Measurements from ENCODE around the gene DSCAML1. TPM values are rescaled to one million over a fixed set of nuclear protein-coding genes. Genes with fewer than 3 reads are reported as not detected.

The DSCAML1 gene
- total RNA-seq, 1 experiment from 2014 or later, result not detected

- TF ChIP-seq YY1 (IDR thresholded peaks at IDR 0.05; ENCODE audit: extremely low read depth, insufficient replicate concordance, low read depth, low read length) (no peak), MAX (IDR thresholded peaks at IDR 0.05) (no peak)
Measured at GRCh38 chr11:117587416-117587815, 209.6 kb downstream of the DSCAML1 start (continued).

- no peaks in the 10 kb centered on the region for H3K36me3 ChIP-seq (ENCODE audit: control insufficient read depth in 1 of 2, insufficient read depth in 2 of 2, low read length in 2 of 2)
- H3K9ac ChIP-seq (ENCODE audit: low read length), result no peak overlapping the region
- no TSS peak for BruUV-seq (replicated peaks)
- peaks cover 65% of the 10 kb centered on the region for H3K27me3 ChIP-seq (ENCODE audit: insufficient read depth, low read length)
- DNase-seq (ENCODE audit: low read depth, low spot score) (no peak), ATAC-seq (no peak)
- H3K9me2 ChIP-seq (ENCODE audit: insufficient read depth), result no peaks in the 10 kb centered on the region
- no peak overlapping the region for H2AFZ ChIP-seq (ENCODE audit: low read depth, low read length, poor library complexity, severe bottlenecking)
- no peak overlapping the region for H3K4me2 ChIP-seq (ENCODE audit: low read length)
- H4K20me1 ChIP-seq (ENCODE audit: insufficient read depth), result no peaks in the 10 kb centered on the region
- H3K4me1 ChIP-seq (ENCODE audit: control insufficient read depth in 1 of 2, insufficient read depth in 2 of 2, low read length in 2 of 2), result no peaks in the 10 kb centered on the region
- H3K79me2 ChIP-seq (ENCODE audit: insufficient read depth, low read length), result no peaks in the 10 kb centered on the region
- ChIA-PET CTCF (no interaction called here), POLR2A (no interaction called here), RAD21 (ENCODE audit: low non-redundant PET in 1 of 2, low total read pairs in 2 of 2, uncharacterized antibody in 2 of 2, unreplicated experiment in 2 of 2) (no interaction called here)
- H3K27ac ChIP-seq (ENCODE audit: low read depth, low read length), result no peak overlapping the region
- intact Hi-C loops (cut with micrococcal nuclease), result no loop called here
- no peak overlapping the region for H3K4me3 ChIP-seq (replicated peaks in 1 of 2; ENCODE audit: low read depth in 1 of 2, low read length in 2 of 2)
- no peak for TF ChIP-seq CBX3 (IDR thresholded peaks at IDR 0.05; ENCODE audit: low read depth)
- no peaks in the 10 kb centered on the region for H3K9me3 ChIP-seq (ENCODE audit: control insufficient read depth in 1 of 2, insufficient read depth in 1 of 2, low read depth in 1 of 2, low read length in 2 of 2)
Measured at GRCh38 chr11:117586392-117586791, 210.6 kb downstream of the DSCAML1 start.

GRCh38 chr11:117585631-117586030 lies 211.4 kb downstream of the DSCAML1 start:
- Histone ChIP-seq H3K4me3 (replicated peaks in 1 of 2; ENCODE audit: low read depth in 1 of 2, low read length in 2 of 2) (no peak overlapping the region), H3K9me2 (ENCODE audit: insufficient read depth) (no peaks in the 10 kb centered on the region), H3K27ac (ENCODE audit: low read depth, low read length) (no peak overlapping the region), H3K27me3 (ENCODE audit: insufficient read depth, low read length) (peaks cover 67% of the 10 kb centered on the region), H3K9ac (ENCODE audit: low read length) (no peak overlapping the region), H3K4me1 (ENCODE audit: control insufficient read depth in 1 of 2, insufficient read depth in 2 of 2, low read length in 2 of 2) (no peaks in the 10 kb centered on the region), H3K9me3 (ENCODE audit: control insufficient read depth in 1 of 2, insufficient read depth in 1 of 2, low read depth in 1 of 2, low read length in 2 of 2) (no peaks in the 10 kb centered on the region), H3K79me2 (ENCODE audit: insufficient read depth, low read length) (no peaks in the 10 kb centered on the region), H3K4me2 (ENCODE audit: low read length) (no peak overlapping the region), H2AFZ (ENCODE audit: low read depth, low read length, poor library complexity, severe bottlenecking) (no peak overlapping the region), H4K20me1 (ENCODE audit: insufficient read depth) (no peaks in the 10 kb centered on the region), H3K36me3 (ENCODE audit: control insufficient read depth in 1 of 2, insufficient read depth in 2 of 2, low read length in 2 of 2) (no peaks in the 10 kb centered on the region)
- RAD21 ChIA-PET (ENCODE audit: low non-redundant PET in 1 of 2, low total read pairs in 2 of 2, uncharacterized antibody in 2 of 2, unreplicated experiment in 2 of 2), result no interaction called here
- BruUV-seq (replicated peaks), result no TSS peak
- TF ChIP-seq YY1 (IDR thresholded peaks at IDR 0.05; ENCODE audit: extremely low read depth, insufficient replicate concordance, low read depth, low read length) (no peak), CTCF (IDR thresholded peaks at IDR 0.05 in 2 of 3, conservative IDR thresholded peaks at IDR 0.05 in 1 of 3; ENCODE audit: borderline replicate concordance in 1 of 3, insufficient read depth in 1 of 3, low read depth in 2 of 3, low read length in 2 of 3) (no peak), REST (IDR thresholded peaks at IDR 0.05; ENCODE audit: low read depth) (no peak), RAD21 (IDR thresholded peaks at IDR 0.05; ENCODE audit: low read depth) (no peak), JUND (IDR thresholded peaks at IDR 0.05) (no peak), EZH2 (IDR thresholded peaks at IDR 0.05) (no peak), ZNF274 (IDR thresholded peaks at IDR 0.05; ENCODE audit: low read depth, low read length) (no peak), ZFX (IDR thresholded peaks at IDR 0.05) (no peak), SRF (IDR thresholded peaks at IDR 0.05; ENCODE audit: low read depth) (no peak), TCF7L2 (IDR thresholded peaks at IDR 0.05; ENCODE audit: borderline replicate concordance, extremely low read depth, insufficient read depth, insufficient read length) (no peak), FOSL1 (IDR thresholded peaks at IDR 0.05; ENCODE audit: low read depth) (no peak), SP1 (IDR thresholded peaks at IDR 0.05; ENCODE audit: low read depth) (no peak), CEBPB (IDR thresholded peaks at IDR 0.05; ENCODE audit: low read depth) (no peak)
- intact Hi-C loops (cut with micrococcal nuclease), result no loop called here
- DNase-seq (ENCODE audit: low read depth, low spot score) (no peak), ATAC-seq (no peak)
- CTCF ChIA-PET, result no interaction called here
- POLR2A ChIA-PET, result no interaction called here

Measured in HCT116 (cell line).